IPS DF 4.7 (cell line): Measurements from ENCODE around the gene IBA57.
"Not testable (repeated sequence)": the region's sequence is repeated elsewhere in the genome, so short reads cannot be mapped to it uniquely, and the experiment has no call there.

Experiments
- DNase-seq: peaks from one replicate; pipeline ENCODE4 v3.0.0-alpha.2; 2013; ENCODE audit warnings: low spot score; ENCODE audit errors: extremely low read depth

IBA57 gene

GRCh38 chr1:228172591-228173527 is 7.3 kb downstream of the IBA57 start:
- DNase-seq = no peak

- DNase-seq = not testable (repeated sequence)
Observed at GRCh38 chr1:228173528-228174481, 8.2 kb downstream of the IBA57 start.

- DNase-seq = no peak
Observed at GRCh38 chr1:228174482-228175315, 9.1 kb downstream of the IBA57 start.

- no peak for DNase-seq
Observed at GRCh38 chr1:228175316-228176023, 9.9 kb downstream of the IBA57 start.

GRCh38 chr1:228176024-228176395 is 10.4 kb downstream of the IBA57 start:
- DNase-seq = no peak

GRCh38 chr1:228176461-228177182 is 11.0 kb downstream of the IBA57 start:
- DNase-seq = no peak

- no peak for DNase-seq
Observed at GRCh38 chr1:228177183-228177475, 11.5 kb downstream of the IBA57 start.

- no peak for DNase-seq
Observed at GRCh38 chr1:228177721-228178710, 12.4 kb downstream of the IBA57 start.

GRCh38 chr1:228178737-228179684 is 13.4 kb downstream of the IBA57 start:
- no peak for DNase-seq

GRCh38 chr1:228180271-228180958 is 14.8 kb downstream of the IBA57 start:
- no peak for DNase-seq

- no peak for DNase-seq
Observed at GRCh38 chr1:228180959-228181644, 15.5 kb downstream of the IBA57 start.

- no peak for DNase-seq
Observed at GRCh38 chr1:228181645-228182034, 16.0 kb downstream of the IBA57 start.

- no peak for DNase-seq
Observed at GRCh38 chr1:228182296-228183030, 16.9 kb downstream of the IBA57 start.

GRCh38 chr1:228184152-228184551 is 18.5 kb downstream of the IBA57 start:
- DNase-seq = no peak

GRCh38 chr1:228185641-228185965 is 20.0 kb downstream of the IBA57 start:
- no peak for DNase-seq

GRCh38 chr1:228188249-228188648 is 22.6 kb downstream of the IBA57 start:
- not testable (repeated sequence) for DNase-seq
